Activated CD4-positive, alpha-beta T cell treated with anti-CD3 and anti-CD28 coated beads, Interleukin-2, amount 50 U/mL, for 16 hours (primary cell): ENCODE data around the gene AFG1L.

Experiments
- DNase-seq: peaks from one replicate; pipeline ENCODE4 v3.0.0-alpha.2; 2020

AFG1L gene

GRCh38 chr6:108464418-108465097 is 169.7 kb downstream of the AFG1L start:
- DNase-seq: no peak

- no peak for DNase-seq
These were observed 170.2 kb downstream of the AFG1L start for GRCh38 chr6:108465098-108465495.

GRCh38 chr6:108468346-108468745 is 173.5 kb downstream of the AFG1L start:
- no peak for DNase-seq

- no peak for DNase-seq
These were observed 174.5 kb downstream of the AFG1L start for GRCh38 chr6:108469316-108469715.

GRCh38 chr6:108473197-108473596 is 178.3 kb downstream of the AFG1L start:
- DNase-seq: peak; percentile 16

- DNase-seq: no peak
These were observed 181.5 kb downstream of the AFG1L start for GRCh38 chr6:108476376-108476775.

GRCh38 chr6:108476847-108477430 is 182.1 kb downstream of the AFG1L start:
- DNase-seq: no peak

GRCh38 chr6:108482559-108482958 is 187.7 kb downstream of the AFG1L start:
- no peak for DNase-seq

GRCh38 chr6:108484016-108484415 is 189.2 kb downstream of the AFG1L start:
- DNase-seq: no peak

- no peak for DNase-seq
These were observed 194.8 kb downstream of the AFG1L start for GRCh38 chr6:108489699-108490098.

- DNase-seq: peak; percentile 16
These were observed 197.4 kb downstream of the AFG1L start for GRCh38 chr6:108492131-108492766.

GRCh38 chr6:108494434-108494833 is 199.6 kb downstream of the AFG1L start:
- DNase-seq: no peak

GRCh38 chr6:108497883-108498282 is 203.0 kb downstream of the AFG1L start:
- DNase-seq: peak; percentile 20

- no peak for DNase-seq
These were observed 206.7 kb downstream of the AFG1L start for GRCh38 chr6:108501559-108501958.

- no peak for DNase-seq
These were observed 208.0 kb downstream of the AFG1L start for GRCh38 chr6:108502832-108503231.

GRCh38 chr6:108507316-108507715 is 212.5 kb downstream of the AFG1L start:
- no peak for DNase-seq

GRCh38 chr6:108510461-108511319 is 215.8 kb downstream of the AFG1L start:
- DNase-seq: no peak

- peak; percentile 28 for DNase-seq
These were observed 224.1 kb downstream of the AFG1L start for GRCh38 chr6:108518714-108519576.

- DNase-seq: no peak
These were observed 226.8 kb downstream of the AFG1L start for GRCh38 chr6:108521616-108522107.

- no peak for DNase-seq
These were observed 228.8 kb downstream of the AFG1L start for GRCh38 chr6:108523697-108524096.

GRCh38 chr6:108524528-108525248 is 229.8 kb downstream of the AFG1L start:
- no peak for DNase-seq
